Peyer's patch (tissue), 4 donors: ENCODE measurements around the gene PDLIM1.

ENCODE experiments used
- POLR2A ChIP-seq, 2 donors: fragments of 450-650 bp; IDR thresholded peaks; one replicate each; pipeline ENCODE4 v1.5.1; 2017; ENCODE audit warnings: antibody characterized with exemption in 2 of 2, mild to moderate bottlenecking in 2 of 2, moderate library complexity in 2 of 2
- TF ChIP-seq, protein P1 (sequence below), 6 experiments: fragments of 450-650 bp in 4 of 6; fragments of 200-600 bp in 2 of 6; sonication (generic) in 1 of 6; IDR thresholded peaks; one replicate each; pipeline ENCODE4 v1.5.1; 2017 to 2019; ENCODE audit warnings: antibody characterized with exemption in 6 of 6, mild to moderate bottlenecking in 3 of 6, moderate library complexity in 1 of 6

DNA sequence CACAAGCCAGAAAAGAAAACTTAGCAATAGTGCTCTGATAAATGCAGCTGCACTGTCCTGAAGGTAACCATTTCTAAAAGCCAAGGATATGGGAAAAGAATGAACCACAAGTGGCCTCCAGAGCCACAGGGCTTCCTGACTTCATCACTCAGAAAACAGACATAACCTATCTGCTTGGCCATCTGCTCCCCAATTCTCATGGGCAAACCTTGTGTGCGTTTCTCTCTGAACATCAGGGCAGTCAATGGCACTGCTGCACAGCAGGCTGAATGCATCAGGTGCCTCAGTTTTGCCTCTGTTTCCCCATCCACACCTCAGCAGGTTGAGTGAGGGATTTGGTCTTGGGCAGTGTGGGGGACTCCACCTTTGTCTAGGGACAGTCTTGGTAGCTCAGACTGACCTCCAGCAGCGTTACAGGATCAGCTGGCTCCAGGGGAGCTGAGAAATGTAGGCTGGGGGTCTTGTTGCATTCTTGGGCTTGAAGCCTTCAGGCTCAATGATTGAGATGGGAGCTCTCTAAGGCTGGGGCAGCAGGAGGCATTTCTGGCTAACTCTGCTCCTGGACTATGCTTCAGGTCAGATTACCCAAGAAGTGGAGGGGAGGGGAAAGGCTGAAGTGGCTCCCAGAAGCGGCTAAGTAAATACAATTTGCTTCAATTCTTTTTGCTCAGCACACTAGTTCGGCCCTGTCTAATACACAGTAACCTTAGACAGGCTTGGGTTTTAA is 23.6 kb upstream of the PDLIM1 start:
- TF ChIP-seq, protein P1, sequence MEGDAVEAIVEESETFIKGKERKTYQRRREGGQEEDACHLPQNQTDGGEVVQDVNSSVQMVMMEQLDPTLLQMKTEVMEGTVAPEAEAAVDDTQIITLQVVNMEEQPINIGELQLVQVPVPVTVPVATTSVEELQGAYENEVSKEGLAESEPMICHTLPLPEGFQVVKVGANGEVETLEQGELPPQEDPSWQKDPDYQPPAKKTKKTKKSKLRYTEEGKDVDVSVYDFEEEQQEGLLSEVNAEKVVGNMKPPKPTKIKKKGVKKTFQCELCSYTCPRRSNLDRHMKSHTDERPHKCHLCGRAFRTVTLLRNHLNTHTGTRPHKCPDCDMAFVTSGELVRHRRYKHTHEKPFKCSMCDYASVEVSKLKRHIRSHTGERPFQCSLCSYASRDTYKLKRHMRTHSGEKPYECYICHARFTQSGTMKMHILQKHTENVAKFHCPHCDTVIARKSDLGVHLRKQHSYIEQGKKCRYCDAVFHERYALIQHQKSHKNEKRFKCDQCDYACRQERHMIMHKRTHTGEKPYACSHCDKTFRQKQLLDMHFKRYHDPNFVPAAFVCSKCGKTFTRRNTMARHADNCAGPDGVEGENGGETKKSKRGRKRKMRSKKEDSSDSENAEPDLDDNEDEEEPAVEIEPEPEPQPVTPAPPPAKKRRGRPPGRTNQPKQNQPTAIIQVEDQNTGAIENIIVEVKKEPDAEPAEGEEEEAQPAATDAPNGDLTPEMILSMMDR (IDR thresholded peaks at IDR 0.05): no peak
- no peak for TF ChIP-seq POLR2A (IDR thresholded peaks at IDR 0.05)
